ENCODE data around the gene LYZL2.
A peak's percentile ranks its signal among the peaks of the same experiment; 100 is the strongest.

The LYZL2 gene

GRCh38 chr10:30589441-30589840, 40.1 kb downstream of the LYZL2 start:
- H3K4me3 ChIP-seq (replicated peaks; ENCODE audit: low read depth, low read length): no peak overlapping the region
- no peak for TF ChIP-seq CTCF (IDR thresholded peaks at IDR 0.05; ENCODE audit: low read length, missing control alignments)
- DNase-seq (ENCODE audit: low read depth): no peak

- no peak for DNase-seq (ENCODE audit: low read depth)
- H3K4me3 ChIP-seq (replicated peaks; ENCODE audit: low read depth, low read length): no peak overlapping the region
- TF ChIP-seq CTCF (IDR thresholded peaks at IDR 0.05; ENCODE audit: low read length, missing control alignments): no peak
Observed at GRCh38 chr10:30587522-30588031, 42.0 kb downstream of the LYZL2 start.

GRCh38 chr10:30586828-30587227, 42.7 kb downstream of the LYZL2 start:
- no peak overlapping the region for H3K4me3 ChIP-seq (replicated peaks; ENCODE audit: low read depth, low read length)
- TF ChIP-seq CTCF (IDR thresholded peaks at IDR 0.05; ENCODE audit: low read length, missing control alignments): no peak
- DNase-seq (ENCODE audit: low read depth): no peak

- H3K4me3 ChIP-seq (replicated peaks; ENCODE audit: low read depth, low read length): peak overlapping the region; percentile 48
- no peak for TF ChIP-seq CTCF (IDR thresholded peaks at IDR 0.05; ENCODE audit: low read length, missing control alignments)
- peak; percentile 91 for DNase-seq (ENCODE audit: low read depth)
Observed at GRCh38 chr10:30583778-30584415, 45.7 kb downstream of the LYZL2 start.

GRCh38 chr10:30581779-30582380, 47.7 kb downstream of the LYZL2 start:
- peak; percentile 68 for DNase-seq (ENCODE audit: low read depth)
- peak; percentile 85 for TF ChIP-seq CTCF (IDR thresholded peaks at IDR 0.05; ENCODE audit: low read length, missing control alignments)
- no peak overlapping the region for H3K4me3 ChIP-seq (replicated peaks; ENCODE audit: low read depth, low read length)

- H3K4me3 ChIP-seq (replicated peaks; ENCODE audit: low read depth, low read length): no peak overlapping the region
- TF ChIP-seq CTCF (IDR thresholded peaks at IDR 0.05; ENCODE audit: low read length, missing control alignments): no peak
- DNase-seq (ENCODE audit: low read depth): no peak
Observed at GRCh38 chr10:30580676-30581075, 48.9 kb downstream of the LYZL2 start.

GRCh38 chr10:30580241-30580640, 49.3 kb downstream of the LYZL2 start:
- no peak for DNase-seq (ENCODE audit: low read depth)
- no peak overlapping the region for H3K4me3 ChIP-seq (replicated peaks; ENCODE audit: low read depth, low read length)
- no peak for TF ChIP-seq CTCF (IDR thresholded peaks at IDR 0.05; ENCODE audit: low read length, missing control alignments)

Data from fibroblast of pulmonary artery (primary cell).